NB4 (cell line): Measurements from ENCODE around the gene GNMT.

Experiments
- POLR2A ChIP-seq: IDR thresholded peaks from 2 replicates; pipeline ENCODE4 v1.6.1; 2011; ENCODE audit warnings: mild to moderate bottlenecking; ENCODE audit not compliant: insufficient read length; ENCODE audit errors: extremely low read depth
- TF ChIP-seq, protein P1 (sequence below): IDR thresholded peaks from one replicate; pipeline ENCODE4 v1.5.1; 2012; ENCODE audit warnings: low read depth, low read length

- TF ChIP-seq POLR2A, result no peak
- TF ChIP-seq, protein P1, sequence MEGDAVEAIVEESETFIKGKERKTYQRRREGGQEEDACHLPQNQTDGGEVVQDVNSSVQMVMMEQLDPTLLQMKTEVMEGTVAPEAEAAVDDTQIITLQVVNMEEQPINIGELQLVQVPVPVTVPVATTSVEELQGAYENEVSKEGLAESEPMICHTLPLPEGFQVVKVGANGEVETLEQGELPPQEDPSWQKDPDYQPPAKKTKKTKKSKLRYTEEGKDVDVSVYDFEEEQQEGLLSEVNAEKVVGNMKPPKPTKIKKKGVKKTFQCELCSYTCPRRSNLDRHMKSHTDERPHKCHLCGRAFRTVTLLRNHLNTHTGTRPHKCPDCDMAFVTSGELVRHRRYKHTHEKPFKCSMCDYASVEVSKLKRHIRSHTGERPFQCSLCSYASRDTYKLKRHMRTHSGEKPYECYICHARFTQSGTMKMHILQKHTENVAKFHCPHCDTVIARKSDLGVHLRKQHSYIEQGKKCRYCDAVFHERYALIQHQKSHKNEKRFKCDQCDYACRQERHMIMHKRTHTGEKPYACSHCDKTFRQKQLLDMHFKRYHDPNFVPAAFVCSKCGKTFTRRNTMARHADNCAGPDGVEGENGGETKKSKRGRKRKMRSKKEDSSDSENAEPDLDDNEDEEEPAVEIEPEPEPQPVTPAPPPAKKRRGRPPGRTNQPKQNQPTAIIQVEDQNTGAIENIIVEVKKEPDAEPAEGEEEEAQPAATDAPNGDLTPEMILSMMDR, result no peak
Observed at GRCh38 chr6:43005844-43006243, 45.3 kb downstream of the GNMT start.
